Gastrocnemius medialis (tissue), 4 donors: ENCODE measurements around the gene DPM3. TPM values are rescaled to one million over a fixed set of nuclear protein-coding genes. Genes with fewer than 3 reads are reported as not detected.

ENCODE experiments used
- ATAC-seq, 2 donors: fragments of 150-250 bp; one replicate each; pipeline ENCODE4 v1.9.1; 2016
- DNase-seq, 2 donors: peaks; one replicate each; pipeline ENCODE4 v3.0.0-alpha.2; 2019
- H3K27ac ChIP-seq, 4 donors: fragments of 200-600 bp; sonication (generic); 1 replicate in 1 of 4; 2 replicates in 3 of 4; pipeline ENCODE4 v1.5.1; 2016 to 2018; ENCODE audit warnings: mild to moderate bottlenecking in 2 of 4, moderate library complexity in 1 of 4
- H3K27me3 ChIP-seq, 3 donors: fragments of 200-600 bp; sonication (generic) in 2 of 3; 1 replicate in 1 of 3; 2 replicates in 2 of 3; pipeline versions ENCODE4 v1.5.1 to v1.6.0; 2016 to 2019; ENCODE audit warnings: mild to moderate bottlenecking in 1 of 3, moderate library complexity in 1 of 3
- H3K36me3 ChIP-seq, 2 donors: fragments of 200-600 bp; sonication (generic) in 1 of 2; one replicate each; pipeline ENCODE4 v1.5.1; 2017 to 2018
- H3K4me1 ChIP-seq, 2 donors: fragments of 200-600 bp; sonication (generic) in 1 of 2; one replicate each; pipeline ENCODE4 v1.5.1; 2016 to 2017; ENCODE audit warnings: mild to moderate bottlenecking in 2 of 2
- H3K4me3 ChIP-seq, 4 donors: fragments of 200-600 bp; sonication (generic) in 3 of 4; 1 replicate in 1 of 4; 2 replicates in 3 of 4; pipeline ENCODE4 v1.5.1; 2016 to 2019; ENCODE audit warnings: mild to moderate bottlenecking in 2 of 4
- H3K9me3 ChIP-seq, 3 donors: fragments of 200-600 bp; sonication (generic) in 2 of 3; 1 replicate in 1 of 3; 2 replicates in 2 of 3; pipeline ENCODE4 v1.5.1; 2016 to 2019
- CTCF ChIP-seq, 5 experiments: fragments of 450-650 bp in 3 of 5; fragments of 200-600 bp in 2 of 5; sonication (generic) in 2 of 5; IDR thresholded peaks in 4 of 5; conservative IDR thresholded peaks in 1 of 5; 1 replicate in 4 of 5; 2 replicates in 1 of 5; pipeline ENCODE4 v1.5.1; 2016 to 2019; ENCODE audit warnings: antibody characterized with exemption in 5 of 5, mild to moderate bottlenecking in 3 of 5, moderate library complexity in 3 of 5
- POLR2A ChIP-seq, 2 donors: fragments of 450-650 bp; IDR thresholded peaks; one replicate each; pipeline ENCODE4 v1.6.1; 2017; ENCODE audit warnings: antibody characterized with exemption in 2 of 2, mild to moderate bottlenecking in 2 of 2, moderate library complexity in 2 of 2
- in situ Hi-C, 4 donors: fragments of 200-750 bp; cut with MboI; loops; one replicate each; pipeline versions ENCODE4 v1.15.0 to v1.8.0; 2017; ENCODE audit warnings: low sequenced_read_pairs in 4 of 4
- intact Hi-C: fragments of 100-400 bp; cut with DNase I; formaldehyde crosslinking; loops from one replicate; pipeline ENCODE4 v1.15.1; 2023; ENCODE audit warnings: low total_unique reads
- total RNA-seq, 4 donors: library from RNA; depleted of rRNA; stranded (reverse); fragments of >200 nt; gene quantifications; one replicate each; pipeline versions ENCODE4 v1.1.0 to v1.2.3, GENCODE V29; 2016

The DPM3 gene
- total RNA-seq, 4 donors from 2014 or later: 7.3 to 69.5 (median 57.9) TPM

GRCh38 chr1:155175927-155176371 lies 35.6 kb upstream of the DPM3 start:
- Histone ChIP-seq H3K4me3 (no peak overlapping the region), H3K36me3 (no peaks in the 10 kb centered on the region)
- in situ Hi-C loops: no loop called here

GRCh38 chr1:155175281-155175926 lies 35.1 kb upstream of the DPM3 start:
- DNase-seq (no peak), ATAC-seq (no peak)
- peaks cover 0 to 5% of the 10 kb centered on the region in 2 donors for H3K36me3 ChIP-seq
- H3K27me3 ChIP-seq: peaks cover 15 to 21% (median 18%) of the 10 kb centered on the region in 3 donors
- in situ Hi-C loops (no loop called here), intact Hi-C loops (no loop called here)
- TF ChIP-seq POLR2A (IDR thresholded peaks at IDR 0.05) (no peak), CTCF (IDR thresholded peaks at IDR 0.05 in 4 of 5, conservative IDR thresholded peaks at IDR 0.05 in 1 of 5) (no peak)
- H3K9me3 ChIP-seq: no peaks in the 10 kb centered on the region
- no peak overlapping the region for H3K4me3 ChIP-seq
- no peak overlapping the region for H3K27ac ChIP-seq
- H3K4me1 ChIP-seq: peaks cover 14% of the 10 kb centered on the region in 2 donors

More at GRCh38 chr1:155175927-155176371, 35.6 kb upstream of the DPM3 start:
- intact Hi-C loops: loop anchor here (1.0 kb wide), 1 partner anchor 17 kb away; no protein-coding TSS in a partner anchor
- TF ChIP-seq POLR2A (IDR thresholded peaks at IDR 0.05): no peak
- no peak for TF ChIP-seq CTCF (IDR thresholded peaks at IDR 0.05 in 4 of 5, conservative IDR thresholded peaks at IDR 0.05 in 1 of 5)
- Histone ChIP-seq H3K27ac (no peak overlapping the region), H3K27me3 (peaks cover 15 to 21% (median 18%) of the 10 kb centered on the region in 3 donors), H3K9me3 (no peaks in the 10 kb centered on the region), H3K4me1 (peaks cover 14% of the 10 kb centered on the region in 2 donors)
- ATAC-seq (no peak), DNase-seq (no peak)

DNA sequence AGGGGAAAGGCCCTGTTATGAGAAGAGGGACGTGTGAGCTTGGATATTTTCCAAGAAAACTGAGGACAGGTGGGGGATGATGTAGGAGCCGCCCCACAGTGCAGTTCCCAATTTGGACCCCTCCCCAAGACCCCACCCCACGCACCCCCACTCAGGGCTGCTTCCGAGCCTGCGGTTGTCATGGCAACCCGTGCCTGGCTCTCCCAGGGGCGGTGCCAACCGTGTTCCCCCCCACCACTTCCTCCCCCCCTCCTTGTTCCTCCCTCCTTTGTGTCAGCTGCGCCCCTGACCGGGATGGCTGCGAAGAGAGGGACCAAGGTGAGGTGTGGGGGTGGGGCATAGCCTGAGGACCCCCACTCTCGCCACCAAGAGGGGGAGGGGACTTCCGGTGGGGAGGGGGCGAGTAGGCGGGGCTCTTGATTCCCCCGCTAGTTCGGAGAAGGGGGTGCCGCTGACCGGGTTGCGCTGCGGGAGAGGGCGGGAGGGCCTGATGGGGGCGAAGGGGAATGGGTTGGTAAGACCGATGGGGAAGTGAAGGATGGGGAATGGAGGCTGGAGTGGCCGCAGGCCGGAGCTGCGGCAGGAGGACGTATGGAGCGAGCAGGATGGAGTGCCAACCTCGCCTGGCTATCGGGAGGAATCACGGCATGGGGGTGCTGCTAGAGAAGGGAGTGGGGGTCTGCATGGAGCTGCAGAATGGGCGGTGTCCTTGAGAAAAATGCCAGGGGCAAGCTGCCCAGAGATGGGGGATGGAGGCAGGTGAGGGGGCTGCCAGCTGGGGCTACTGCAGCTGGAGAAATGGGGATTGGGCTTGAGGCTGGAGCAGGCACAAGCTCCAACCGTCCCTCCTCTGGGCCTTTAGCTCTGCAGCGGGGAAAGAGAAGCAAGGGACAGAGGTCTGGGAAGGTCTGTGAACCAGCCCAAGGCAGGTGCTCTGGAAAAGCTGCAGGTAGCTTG lies 34.3 kb upstream of the DPM3 start:
- DNase-seq (no peak), ATAC-seq (no peak)
- Histone ChIP-seq H3K27me3 (peaks cover 15 to 21% (median 18%) of the 10 kb centered on the region in 3 donors), H3K4me3 (peak overlapping the region in 1 of 4 donors; percentile 97), H3K36me3 (peaks cover 0 to 13% of the 10 kb centered on the region in 2 donors), H3K27ac (no peak overlapping the region), H3K4me1 (peaks cover 14% of the 10 kb centered on the region in 2 donors), H3K9me3 (no peaks in the 10 kb centered on the region)
- in situ Hi-C loops (no loop called here), intact Hi-C loops (loop anchor here (5.0 kb wide), 1 partner anchor 53 kb away; no protein-coding TSS in a partner anchor)
- TF ChIP-seq CTCF (IDR thresholded peaks at IDR 0.05 in 4 of 5, conservative IDR thresholded peaks at IDR 0.05 in 1 of 5) (no peak), POLR2A (IDR thresholded peaks at IDR 0.05) (no peak)

GRCh38 chr1:155173478-155174323 lies 33.4 kb upstream of the DPM3 start, which contains the start of gene TRIM46:
TRIM46 (plus strand) TSS chr1:155173849; CDS start chr1:155173967, 118 bp downstream.
- DNase-seq (no peak), ATAC-seq (no peak)
- H3K4me3 ChIP-seq: peak within 1 kb of the TSS; percentile 82 to 99 (median 91)
- peak within 1 kb of the TSS; percentile 91 to 97 (median 96) for H3K27ac ChIP-seq
- no peak for TF ChIP-seq CTCF (IDR thresholded peaks at IDR 0.05 in 4 of 5, conservative IDR thresholded peaks at IDR 0.05 in 1 of 5)
- TF ChIP-seq POLR2A (IDR thresholded peaks at IDR 0.05): no peak
- H3K36me3 ChIP-seq: peaks cover 0 to 21% of the 10 kb centered on the region in 2 donors
- peaks cover 14% of the 10 kb centered on the region in 2 donors for H3K4me1 ChIP-seq
- intact Hi-C loops: loop anchor here (2.0 to 5.0 kb wide), 3 partner anchors 19 to 54 kb away; partner anchors contain the start of gene SLC50A1
- in situ Hi-C loops: no loop called here
- no peaks in the 10 kb centered on the region for H3K9me3 ChIP-seq
- peaks cover 15 to 21% (median 18%) of the 10 kb centered on the region in 3 donors for H3K27me3 ChIP-seq
